ENCODE results near the gene C6orf118. TPM values are rescaled to one million over a fixed set of nuclear protein-coding genes. Genes with fewer than 3 reads are reported as not detected.

C6orf118 gene
- total and polyA plus RNA-seq, 12 donors: 0.03 TPM; not detected in 11

DNA sequence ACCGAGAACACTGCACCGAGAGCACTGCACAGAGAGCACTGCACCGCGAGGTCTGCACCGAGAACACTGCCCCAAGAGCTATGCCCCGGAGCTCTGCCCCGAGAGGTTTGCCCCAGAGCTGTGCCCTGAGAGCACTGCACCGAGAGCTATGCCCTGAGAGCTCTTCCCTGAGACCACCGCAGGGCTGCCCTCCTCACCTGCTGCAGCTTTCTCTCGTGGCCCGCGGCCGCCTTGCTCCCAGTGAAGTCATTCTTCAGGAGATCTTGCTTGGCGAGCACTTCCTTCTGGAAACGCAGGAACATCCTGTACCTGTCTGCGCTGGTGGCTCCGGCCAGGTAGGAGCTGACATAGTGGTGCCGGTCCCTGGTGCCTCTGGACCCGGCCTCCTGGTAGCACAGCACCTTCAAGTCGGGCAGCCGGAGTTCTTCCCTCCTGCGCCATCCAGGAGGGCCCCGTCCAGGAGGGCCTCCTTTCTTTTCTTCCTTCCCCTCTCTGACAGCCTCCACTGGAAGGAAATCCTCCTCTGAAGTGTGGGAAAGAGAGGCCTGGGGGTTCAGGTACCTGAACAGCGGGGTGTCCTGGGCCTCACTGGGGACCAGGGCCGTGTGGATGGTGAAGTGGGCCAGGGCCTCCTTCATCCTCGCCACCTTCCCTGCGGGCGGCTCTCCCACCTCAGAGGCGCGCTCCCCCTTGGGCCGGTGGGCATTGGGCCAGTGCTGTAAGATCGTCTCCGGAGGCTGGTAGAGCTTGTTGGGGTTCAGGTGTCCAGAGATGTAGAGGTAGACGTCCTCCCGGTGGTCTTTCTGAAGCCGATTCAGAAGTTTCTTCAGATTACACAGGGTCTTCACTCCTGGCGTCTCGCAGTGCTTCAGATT, 7.8 kb downstream of the C6orf118 start:
- Histone ChIP-seq H3K27me3 (no peaks in the 10 kb centered on the region), H3K9me3 (peaks cover 0 to 13% (median 0%) of the 10 kb centered on the region in 11 donors), H3K4me1 (no peaks in the 10 kb centered on the region), H3K27ac (no peak overlapping the region), H3K36me3 (no peaks in the 10 kb centered on the region), H3K4me3 (no peak overlapping the region)
- 94 to 95% methylated on average over 38 of the region's 38 CpGs for WGBS, 2 donors
- TF ChIP-seq, protein P1, sequence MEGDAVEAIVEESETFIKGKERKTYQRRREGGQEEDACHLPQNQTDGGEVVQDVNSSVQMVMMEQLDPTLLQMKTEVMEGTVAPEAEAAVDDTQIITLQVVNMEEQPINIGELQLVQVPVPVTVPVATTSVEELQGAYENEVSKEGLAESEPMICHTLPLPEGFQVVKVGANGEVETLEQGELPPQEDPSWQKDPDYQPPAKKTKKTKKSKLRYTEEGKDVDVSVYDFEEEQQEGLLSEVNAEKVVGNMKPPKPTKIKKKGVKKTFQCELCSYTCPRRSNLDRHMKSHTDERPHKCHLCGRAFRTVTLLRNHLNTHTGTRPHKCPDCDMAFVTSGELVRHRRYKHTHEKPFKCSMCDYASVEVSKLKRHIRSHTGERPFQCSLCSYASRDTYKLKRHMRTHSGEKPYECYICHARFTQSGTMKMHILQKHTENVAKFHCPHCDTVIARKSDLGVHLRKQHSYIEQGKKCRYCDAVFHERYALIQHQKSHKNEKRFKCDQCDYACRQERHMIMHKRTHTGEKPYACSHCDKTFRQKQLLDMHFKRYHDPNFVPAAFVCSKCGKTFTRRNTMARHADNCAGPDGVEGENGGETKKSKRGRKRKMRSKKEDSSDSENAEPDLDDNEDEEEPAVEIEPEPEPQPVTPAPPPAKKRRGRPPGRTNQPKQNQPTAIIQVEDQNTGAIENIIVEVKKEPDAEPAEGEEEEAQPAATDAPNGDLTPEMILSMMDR (IDR thresholded peaks at IDR 0.05): no peak
- no peak for DNase-seq
- no peak for ATAC-seq
- intact Hi-C loops (cut with DNase I): no loop called here

DNA sequence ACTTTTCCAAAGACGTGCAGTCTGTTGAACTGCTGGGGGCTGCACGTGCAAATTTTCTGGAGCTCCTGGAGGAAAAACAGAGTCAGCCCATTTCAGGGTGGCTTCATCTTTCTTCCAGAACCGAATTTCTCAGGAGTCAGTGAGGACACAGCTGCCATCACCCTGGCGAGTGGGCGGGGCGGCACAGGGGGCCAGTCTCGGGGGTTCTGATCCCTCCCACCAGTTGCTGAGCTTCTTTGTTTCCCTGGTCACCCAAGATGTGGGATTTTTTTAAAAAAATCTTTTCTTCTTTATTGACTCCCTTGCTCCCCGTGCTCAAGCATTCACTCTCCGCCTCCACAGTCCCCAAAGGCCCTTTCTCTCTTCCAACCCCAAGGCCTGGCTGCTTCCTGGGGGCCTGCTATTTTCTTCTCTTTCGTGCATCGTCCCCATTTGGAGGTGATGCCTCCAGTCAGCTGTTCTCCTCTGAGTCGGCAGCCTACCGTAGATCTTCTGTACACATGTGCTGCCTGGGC, 8.9 kb downstream of the C6orf118 start:
- H3K4me1 ChIP-seq: no peaks in the 10 kb centered on the region
- WGBS, 2 donors: 75 to 78% methylated on average over 13 of the region's 13 CpGs
- ATAC-seq: no peak

DNA sequence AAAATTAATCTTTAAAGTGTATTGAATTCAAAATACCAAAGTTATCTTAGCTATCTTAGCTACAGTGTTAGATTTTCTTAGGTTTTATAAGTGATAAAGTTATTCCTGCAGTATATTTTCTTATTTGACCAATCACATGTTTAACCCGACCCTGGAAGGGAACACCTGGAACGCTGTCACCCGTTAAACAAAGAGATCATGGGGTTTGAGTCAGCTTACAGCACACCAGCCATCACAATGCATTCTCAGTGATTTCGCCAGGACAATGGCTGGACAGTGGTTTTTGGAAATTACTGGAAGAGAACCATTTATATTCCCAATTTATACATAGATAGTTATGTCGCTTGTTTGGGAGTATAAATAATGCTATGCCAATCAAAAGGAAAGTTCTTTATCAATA, 10.5 kb downstream of the C6orf118 start:
- ATAC-seq: no peak
- H3K27ac ChIP-seq: no peak overlapping the region
- TF ChIP-seq, protein P1 (IDR thresholded peaks at IDR 0.05): no peak
- intact Hi-C loops (cut with DNase I): no loop called here
- H3K4me1 ChIP-seq: no peaks in the 10 kb centered on the region
- 87 to 90% methylated on average over 5 of the region's 5 CpGs for WGBS, 2 donors
- peaks cover 0 to 13% (median 0%) of the 10 kb centered on the region in 11 donors for H3K9me3 ChIP-seq
- H3K36me3 ChIP-seq: no peaks in the 10 kb centered on the region
- DNase-seq: no peak
- no peak overlapping the region for H3K4me3 ChIP-seq
- no peaks in the 10 kb centered on the region for H3K27me3 ChIP-seq

More for the DNA sequence above, 8.9 kb downstream of the C6orf118 start:
- TF ChIP-seq, protein P1 (IDR thresholded peaks at IDR 0.05): no peak
- no peaks in the 10 kb centered on the region for H3K27me3 ChIP-seq
- peaks cover 0 to 13% (median 0%) of the 10 kb centered on the region in 11 donors for H3K9me3 ChIP-seq
- no peak overlapping the region for H3K27ac ChIP-seq
- H3K36me3 ChIP-seq: no peaks in the 10 kb centered on the region
- H3K4me3 ChIP-seq: no peak overlapping the region
- DNase-seq: no peak
- intact Hi-C loops (cut with DNase I): no loop called here

DNA sequence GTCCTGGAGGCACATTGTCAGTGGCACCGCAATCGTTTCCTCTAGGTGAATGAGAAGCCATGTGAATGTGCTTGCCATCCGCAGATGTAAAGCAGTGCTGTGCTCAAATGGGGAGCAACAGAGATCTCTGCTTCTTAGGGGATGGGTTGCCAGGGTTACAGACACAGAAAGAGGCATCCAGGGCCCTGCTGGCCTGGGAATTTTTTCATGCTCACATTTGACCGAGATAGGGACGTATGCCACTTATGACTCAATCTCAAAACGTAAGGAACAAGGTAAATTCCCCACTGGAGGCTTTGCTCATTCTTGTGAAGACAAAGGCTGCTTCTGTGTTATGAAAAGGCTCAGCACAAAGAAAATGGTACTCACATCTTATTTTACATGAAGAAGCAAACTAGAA, 11.0 kb downstream of the C6orf118 start:
- DNase-seq (no peak), ATAC-seq (no peak)
- H3K27ac ChIP-seq: no peak overlapping the region
- WGBS, 2 donors: 85% methylated on average over 6 of the region's 6 CpGs
- H3K4me3 ChIP-seq: no peak overlapping the region
- TF ChIP-seq, protein P1 (IDR thresholded peaks at IDR 0.05): no peak
- H3K36me3 ChIP-seq: no peaks in the 10 kb centered on the region
- no peaks in the 10 kb centered on the region for H3K4me1 ChIP-seq
- peaks cover 0 to 13% (median 0%) of the 10 kb centered on the region in 11 donors for H3K9me3 ChIP-seq
- intact Hi-C loops (cut with DNase I): no loop called here
- H3K27me3 ChIP-seq: no peaks in the 10 kb centered on the region

All from heart right ventricle (tissue), 16 donors.